IMR-90 (cell line): Measurements from ENCODE around the gene LGI2. TPM values are rescaled to one million over a fixed set of nuclear protein-coding genes. Genes with fewer than 3 reads are reported as not detected.

Experiments
- ATAC-seq: fragments of 200-7000 bp; cut with Tn5 transposase; 2 replicates; pipeline ENCODE4 v1.9.1; 2020; ENCODE audit warnings: low read depth, mild to moderate bottlenecking, moderate library complexity
- BruUV-seq: library from RNA; stranded (reverse); fragments of 400-500 nt; replicated peaks from 2 replicates; lab custom pipeline; 2021; lab: Mats Ljungman, UMichigan
- CTCF ChIA-PET: fragments of 300-600 bp; formaldehyde crosslinking; extraction: SDS; loops from one replicate; lab custom pipeline; 2021; ENCODE audit warnings: antibody characterized with exemption; lab: Yijun Ruan, JAX
- POLR2A ChIA-PET: fragments of 300-600 bp; sonication (Branson Sonifier 250); formaldehyde crosslinking; loops from one replicate; lab custom pipeline; 2022; ENCODE audit warnings: antibody characterized with exemption; ENCODE audit not compliant: unreplicated experiment; lab: Charles Lee
- DNase-seq: peaks from one replicate; pipeline ENCODE4 v3.0.0; 2013
- H2AFZ ChIP-seq: replicated peaks from 2 replicates; pipeline ENCODE3; 2013; ENCODE audit warnings: low read length, mild to moderate bottlenecking; ENCODE audit not compliant: poor library complexity
- H2AK5ac ChIP-seq: 2 replicates; pipeline ENCODE4 v1.6.1; 2013; ENCODE audit warnings: low read depth, low read length, inconsistent platforms
- H2AK9ac ChIP-seq: replicated peaks from 2 replicates; pipeline ENCODE3; 2013; ENCODE audit warnings: mild to moderate bottlenecking, low read depth, low read length, moderate library complexity; ENCODE audit not compliant: poor library complexity
- H2BK120ac ChIP-seq: 2 replicates; pipeline ENCODE4 v1.6.1; 2013; ENCODE audit warnings: low read depth, low read length, inconsistent platforms
- H2BK15ac ChIP-seq: 3 replicates; pipeline ENCODE4 v1.6.1; 2013; ENCODE audit warnings: low read depth, low read length, inconsistent platforms
- H2BK20ac ChIP-seq: 2 replicates; pipeline ENCODE4 v1.6.1; 2013; ENCODE audit warnings: low read depth, mild to moderate bottlenecking, inconsistent platforms, low read length, moderate library complexity
- H2BK5ac ChIP-seq: 2 replicates; pipeline ENCODE4 v1.6.1; 2013; ENCODE audit warnings: mild to moderate bottlenecking, low read depth, low read length, inconsistent platforms; ENCODE audit not compliant: poor library complexity, severe bottlenecking
- H3K14ac ChIP-seq: replicated peaks from 2 replicates; pipeline ENCODE4 v1.6.1; 2013; ENCODE audit warnings: low read depth, low read length, inconsistent platforms
- H3K18ac ChIP-seq: 2 replicates; pipeline ENCODE4 v1.6.1; 2013; ENCODE audit warnings: low read depth, low read length, control low read depth
- H3K23ac ChIP-seq: 2 replicates; pipeline ENCODE4 v1.6.1; 2013; ENCODE audit warnings: low read depth, low read length, inconsistent platforms
- H3K27ac ChIP-seq: 2 replicates; pipeline ENCODE4 v1.5.1; 2013; ENCODE audit warnings: mild to moderate bottlenecking, control low read depth, low read length; ENCODE audit not compliant: insufficient read depth
- H3K27me3 ChIP-seq: 2 replicates; pipeline ENCODE4 v1.6.1; 2013; ENCODE audit warnings: low read length; ENCODE audit not compliant: control insufficient read depth, insufficient read depth
- H3K36me3 ChIP-seq: 2 replicates; pipeline ENCODE4 v1.6.1; 2013; ENCODE audit warnings: low read length, mixed read lengths; ENCODE audit not compliant: control insufficient read depth, insufficient read depth
- H3K4ac ChIP-seq: 2 replicates; pipeline ENCODE4 v1.6.1; 2013; ENCODE audit warnings: low read depth, low read length, inconsistent platforms
- H3K4me1 ChIP-seq: 2 replicates; pipeline ENCODE4 v1.6.1; 2013; ENCODE audit warnings: low read length, mixed read lengths; ENCODE audit not compliant: control insufficient read depth, insufficient read depth
- H3K4me2 ChIP-seq: 2 replicates; pipeline ENCODE4 v1.6.1; 2013; ENCODE audit warnings: low read depth, mild to moderate bottlenecking, control low read depth, low read length, moderate library complexity
- H3K4me3 ChIP-seq: 2 replicates; pipeline ENCODE4 v1.5.1; 2013; ENCODE audit warnings: low read depth, mild to moderate bottlenecking, control low read depth, low read length, moderate library complexity; ENCODE audit not compliant: insufficient read depth
- H3K56ac ChIP-seq: 2 replicates; pipeline ENCODE4 v1.6.1; 2013; ENCODE audit warnings: low read length, inconsistent platforms; ENCODE audit not compliant: insufficient read depth; ENCODE audit errors: extremely low read depth
- H3K79me1 ChIP-seq, 2 experiments: 2 replicates each; pipeline ENCODE4 v1.6.1; 2013; ENCODE audit warnings: low read length in 2 of 2, inconsistent platforms in 1 of 2, low read depth in 1 of 2
- H3K9ac ChIP-seq: 2 replicates; pipeline ENCODE4 v1.6.1; 2013; ENCODE audit warnings: low read depth, low read length, control low read depth
- H3K9me1 ChIP-seq: 2 replicates; pipeline ENCODE4 v1.6.1; 2013; ENCODE audit warnings: low read length, inconsistent platforms; ENCODE audit not compliant: insufficient read depth
- H3K9me3 ChIP-seq: 2 replicates; pipeline ENCODE4 v1.6.1; 2013; ENCODE audit warnings: low read length; ENCODE audit not compliant: control insufficient read depth, insufficient read depth
- H4K20me1 ChIP-seq: 2 replicates; pipeline ENCODE4 v1.6.1; 2013; ENCODE audit warnings: low read length, inconsistent platforms; ENCODE audit not compliant: insufficient read depth
- H4K5ac ChIP-seq: 2 replicates; pipeline ENCODE4 v1.6.1; 2013; ENCODE audit warnings: mild to moderate bottlenecking, low read depth, low read length, control low read depth
- H4K8ac ChIP-seq, 2 experiments: 2 replicates each; pipeline ENCODE4 v1.6.1; 2013; ENCODE audit warnings: low read depth in 2 of 2, low read length in 2 of 2, control low read depth in 1 of 2, inconsistent platforms in 1 of 2
- H4K91ac ChIP-seq: 2 replicates; pipeline ENCODE4 v1.6.1; 2013; ENCODE audit warnings: low read depth, low read length, inconsistent platforms; ENCODE audit not compliant: insufficient read depth
- BHLHE40 ChIP-seq: fragments of 150-350 bp; IDR thresholded peaks from 2 replicates; pipeline ENCODE4 v1.6.1; 2016; ENCODE audit warnings: mild to moderate bottlenecking, low read depth, low read length
- CHD1 ChIP-seq: IDR thresholded peaks from 2 replicates; pipeline ENCODE4 v1.6.1; 2012; ENCODE audit warnings: low read depth, low read length, improper control_type of control experiment
- CTCF ChIP-seq: conservative IDR thresholded peaks from 2 replicates; pipeline ENCODE4 v1.5.1; 2012; ENCODE audit warnings: mild to moderate bottlenecking, low read depth, low read length, improper control_type of control experiment
- FOS ChIP-seq: fragments of 150-350 bp; IDR thresholded peaks from 2 replicates; pipeline ENCODE4 v1.6.1; 2016; ENCODE audit warnings: low read depth, low read length
- MAFK ChIP-seq: IDR thresholded peaks from 2 replicates; pipeline ENCODE4 v1.6.1; 2012; ENCODE audit warnings: low read depth, low read length, improper control_type of control experiment
- MAZ ChIP-seq: IDR thresholded peaks from 2 replicates; pipeline ENCODE4 v1.6.1; 2012; ENCODE audit warnings: low read depth, mild to moderate bottlenecking, low read length, improper control_type of control experiment, moderate library complexity, borderline replicate concordance
- MXI1 ChIP-seq: IDR thresholded peaks from 2 replicates; pipeline ENCODE4 v1.6.1; 2012; ENCODE audit warnings: low read depth, mild to moderate bottlenecking, low read length, moderate library complexity, borderline replicate concordance
- NFE2L2 ChIP-seq: fragments of 150-350 bp; IDR thresholded peaks from 2 replicates; pipeline ENCODE4 v1.6.1; 2016; ENCODE audit warnings: low read depth, mild to moderate bottlenecking, low read length
- POLR2A ChIP-seq: IDR thresholded peaks from 2 replicates; pipeline ENCODE4 v1.6.1; 2012; ENCODE audit warnings: mild to moderate bottlenecking, low read depth, low read length
- RAD21 ChIP-seq: IDR thresholded peaks from 2 replicates; pipeline ENCODE4 v1.6.1; 2012; ENCODE audit warnings: low read length, improper control_type of control experiment
- RCOR1 ChIP-seq: IDR thresholded peaks from 2 replicates; pipeline ENCODE4 v1.6.1; 2012; ENCODE audit warnings: mild to moderate bottlenecking, low read length, improper control_type of control experiment; ENCODE audit not compliant: insufficient replicate concordance
- RFX5 ChIP-seq: IDR thresholded peaks from 2 replicates; pipeline ENCODE4 v1.8.0; 2012; ENCODE audit warnings: low read depth, mild to moderate bottlenecking, low read length, moderate library complexity
- SMC3 ChIP-seq: fragments of 150-350 bp; IDR thresholded peaks from 2 replicates; pipeline ENCODE4 v1.6.1; 2016; ENCODE audit warnings: low read depth, mild to moderate bottlenecking, antibody characterized with exemption, low read length, moderate library complexity
- WGBS, 2 experiments: methylation state at CpG; one replicate each; pipeline versions ENCODE4 v1.1.5 to v1.1.7; 2013; ENCODE audit warnings: missing lambda C conversion rate in 2 of 2; ENCODE audit not compliant: insufficient read length in 1 of 2; ENCODE audit errors: extremely low coverage in 2 of 2; 5-methylcytosine and 5-hydroxymethylcytosine counted together
- dilution Hi-C: fragments of 300-500 bp; cut with HindIII; formaldehyde crosslinking; loops from one replicate; pipeline ENCODE4 v1.14.3; 2018; ENCODE audit warnings: low sequenced_read_pairs; ENCODE audit not compliant: unreplicated experiment
- in situ Hi-C: fragments of 300-500 bp; cut with MboI; formaldehyde crosslinking; loops from 3 replicates; pipeline ENCODE4 v1.14.3; 2019; ENCODE audit warnings: low sequenced_read_pairs, inconsistent platforms, mixed read lengths
- intact Hi-C: fragments of 100-400 bp; cut with micrococcal nuclease; formaldehyde crosslinking; loops from 2 replicates; pipeline ENCODE4 v1.10.0; 2022
- polyA plus RNA-seq, 3 experiments: library from polyadenylated mRNA; depleted of rRNA; stranded (reverse); fragments of >200 nt; gene quantifications; 2 replicates each; pipeline ENCODE4 v1.2.3, GENCODE V29; 2012; ENCODE audit warnings: low replicate concordance in 1 of 3
- total RNA-seq: library from RNA; depleted of rRNA; stranded (reverse); fragments of >200 nt; gene quantifications from 2 replicates; pipeline ENCODE4 v1.2.3, GENCODE V29; 2012
- TF ChIP-seq, protein P1 (sequence below): fragments of 150-350 bp; IDR thresholded peaks from 2 replicates; pipeline ENCODE4 v1.6.1; 2017; ENCODE audit warnings: mild to moderate bottlenecking, antibody characterized with exemption, low read length, low read depth

The LGI2 gene
- total and polyA plus RNA-seq, 2 of the 4 experiments (the other 2 are of a cell fraction) = not detected

DNA sequence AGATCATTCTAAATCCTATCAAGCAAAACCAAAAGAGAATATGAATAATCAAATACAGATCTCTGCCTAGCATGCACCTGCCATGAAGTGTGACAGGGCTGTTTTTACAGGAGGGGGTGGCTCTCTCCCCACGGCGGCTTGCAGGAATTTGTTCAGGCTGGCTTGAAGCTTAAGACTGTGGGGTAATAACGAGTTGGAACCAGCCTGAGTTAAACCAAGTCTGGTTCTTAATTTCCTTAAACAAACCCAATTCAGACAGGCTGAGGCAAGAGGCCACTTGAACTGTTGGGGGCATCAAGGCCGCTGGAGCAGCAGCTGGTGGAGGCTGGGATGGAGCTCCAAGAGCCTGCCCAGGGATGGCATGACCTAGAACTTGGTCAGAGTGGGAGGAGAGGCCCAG is 45.1 kb upstream of the LGI2 start:
- no peaks in the 10 kb centered on the region for H3K36me3 ChIP-seq
- CTCF ChIA-PET = no interaction called here

More for the DNA sequence above, 45.1 kb upstream of the LGI2 start:
- TF ChIP-seq RFX5 (no peak), RCOR1 (no peak), NFE2L2 (no peak), MAFK (no peak), FOS (no peak), MXI1 (no peak), CHD1 (no peak), BHLHE40 (no peak), MAZ (no peak), POLR2A (no peak), CTCF (no peak), RAD21 (no peak), SMC3 (no peak)
- TF ChIP-seq, protein P1, sequence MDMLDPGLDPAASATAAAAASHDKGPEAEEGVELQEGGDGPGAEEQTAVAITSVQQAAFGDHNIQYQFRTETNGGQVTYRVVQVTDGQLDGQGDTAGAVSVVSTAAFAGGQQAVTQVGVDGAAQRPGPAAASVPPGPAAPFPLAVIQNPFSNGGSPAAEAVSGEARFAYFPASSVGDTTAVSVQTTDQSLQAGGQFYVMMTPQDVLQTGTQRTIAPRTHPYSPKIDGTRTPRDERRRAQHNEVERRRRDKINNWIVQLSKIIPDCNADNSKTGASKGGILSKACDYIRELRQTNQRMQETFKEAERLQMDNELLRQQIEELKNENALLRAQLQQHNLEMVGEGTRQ = no peak
- Histone ChIP-seq H2BK15ac (no peak overlapping the region), H4K5ac (no peak overlapping the region), H3K27me3 (peaks cover 30% of the 10 kb centered on the region), H4K20me1 (no peaks in the 10 kb centered on the region), H3K9me1 (no peaks in the 10 kb centered on the region), H3K4me3 (no peak overlapping the region), H2AK9ac (no peak overlapping the region), H2BK20ac (no peak overlapping the region), H3K27ac (no peak overlapping the region), H2BK120ac (no peak overlapping the region), H3K23ac (no peak overlapping the region), H3K79me1 (no peaks in the 10 kb centered on the region), H3K4ac (no peak overlapping the region), H3K9ac (no peak overlapping the region), H3K18ac (no peak overlapping the region), H3K14ac (no peak overlapping the region), H3K9me3 (no peaks in the 10 kb centered on the region), H4K91ac (no peak overlapping the region), H2BK5ac (no peak overlapping the region), H3K4me2 (no peak overlapping the region), H3K4me1 (no peaks in the 10 kb centered on the region), H4K8ac (no peak overlapping the region), H2AFZ (no peak overlapping the region), H3K56ac (no peak overlapping the region), H2AK5ac (no peak overlapping the region)
- dilution Hi-C loops (no loop called here), in situ Hi-C loops (no loop called here), intact Hi-C loops (no loop called here)
- no TSS peak for BruUV-seq
- no CpG with 5 or more reads among the region's 4 CpGs for WGBS, 2 experiments
- ATAC-seq (no peak), DNase-seq (no peak)
- POLR2A ChIA-PET = no interaction called here
